ENCODE measurements around the gene EFCAB6.

- no peak for TF ChIP-seq ZNF302 (CRISPR knock-in tag; IDR thresholded peaks at IDR 0.05)
- TF ChIP-seq POLR2AphosphoS2 (conservative IDR thresholded peaks at IDR 0.05; ENCODE audit: low read length) = no peak
- TF ChIP-seq POLR2A (IDR thresholded peaks at IDR 0.05; ENCODE audit: low read length) = no peak
- no peak for TF ChIP-seq CHD2 (IDR thresholded peaks at IDR 0.05; ENCODE audit: low read length, partially characterized antibody)
- no peak for TF ChIP-seq CTCF (IDR thresholded peaks at IDR 0.05)
- TF ChIP-seq NR3C1 (IDR thresholded peaks at IDR 0.05) = no peak
- no peak for TF ChIP-seq REST (IDR thresholded peaks at IDR 0.05)
- TF ChIP-seq EP300 (IDR thresholded peaks at IDR 0.05) = no peak
Measured at GRCh38 chr22:43745411-43745770, 66.7 kb downstream of the EFCAB6 start.
